Measurements from ENCODE around the gene LINC00237. TPM values are rescaled to one million over a fixed set of nuclear protein-coding genes. Genes with fewer than 3 reads are reported as not detected.
A peak's percentile ranks its signal among the peaks of the same experiment; 100 is the strongest.

Gene LINC00237
- total RNA-seq, 2 donors from 2014 or later, result not detected

- peaks cover 33 to 49% of the 10 kb centered on the region in 2 donors for H3K4me1 ChIP-seq (ENCODE audit: control insufficient read depth in 1 of 2, low read depth in 2 of 2)
- H3K9me3 ChIP-seq, result no peaks in the 10 kb centered on the region
- peaks cover 22% of the 10 kb centered on the region for H3K27me3 ChIP-seq (replicated peaks; ENCODE audit: insufficient read depth)
- H3K27ac ChIP-seq, result no peak overlapping the region
- H3K36me3 ChIP-seq, result no peaks in the 10 kb centered on the region
- peak overlapping the region; percentile 72 for H3K4me3 ChIP-seq
- TF ChIP-seq CTCF (IDR thresholded peaks at IDR 0.05), result no peak
- DNase-seq (ENCODE audit: low spot score) (no peak), ATAC-seq (ENCODE audit: insufficient number of reproducible peaks, low FRiP score, low read depth) (no peak)
These were observed 3.4 kb downstream of the LINC00237 start for GRCh38 chr20:21102603-21103311.

- Histone ChIP-seq H3K36me3 (no peaks in the 10 kb centered on the region), H3K4me1 (ENCODE audit: control insufficient read depth in 1 of 2, low read depth in 2 of 2) (peaks cover 33 to 49% of the 10 kb centered on the region in 2 donors), H3K27me3 (replicated peaks; ENCODE audit: insufficient read depth) (peaks cover 22% of the 10 kb centered on the region), H3K27ac (no peak overlapping the region), H3K9me3 (no peaks in the 10 kb centered on the region), H3K4me3 (peak overlapping the region; percentile 72)
- TF ChIP-seq CTCF (IDR thresholded peaks at IDR 0.05), result no peak
- DNase-seq (ENCODE audit: low spot score), result no peak
- no peak for ATAC-seq (ENCODE audit: insufficient number of reproducible peaks, low FRiP score, low read depth)
These were observed 4.1 kb downstream of the LINC00237 start for GRCh38 chr20:21101932-21102575.

DNA sequence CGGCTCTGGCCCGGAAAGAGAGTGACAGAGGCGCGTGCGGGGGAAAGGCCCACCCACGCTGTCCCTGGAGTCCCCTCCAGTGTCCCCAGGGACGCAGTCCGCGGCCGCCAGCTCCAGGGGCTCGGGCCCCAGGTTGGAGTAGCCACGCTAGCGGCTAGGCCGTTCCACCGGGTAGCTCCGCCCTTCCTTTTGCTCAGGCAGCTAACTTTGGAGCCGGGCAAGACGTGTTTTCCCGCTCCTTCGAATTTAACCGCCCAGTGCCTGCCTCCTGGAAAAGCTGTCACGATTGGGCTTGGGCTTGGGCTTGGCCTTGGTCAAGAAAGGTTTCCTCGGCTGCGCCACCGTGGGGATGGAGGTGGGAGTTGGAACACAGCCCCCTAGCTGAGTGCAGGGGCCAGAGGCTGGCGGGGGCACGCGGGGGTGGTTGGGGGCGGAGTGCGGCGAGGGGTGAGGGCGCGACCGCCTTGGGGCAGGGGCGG lies 4.7 kb downstream of the LINC00237 start:
- Histone ChIP-seq H3K27ac (no peak overlapping the region), H3K27me3 (replicated peaks; ENCODE audit: insufficient read depth) (peaks cover 22% of the 10 kb centered on the region), H3K9me3 (no peaks in the 10 kb centered on the region), H3K36me3 (no peaks in the 10 kb centered on the region), H3K4me3 (peak overlapping the region; percentile 72), H3K4me1 (ENCODE audit: control insufficient read depth in 1 of 2, low read depth in 2 of 2) (peaks cover 33 to 49% of the 10 kb centered on the region in 2 donors)
- no peak for DNase-seq (ENCODE audit: low spot score)
- no peak for TF ChIP-seq CTCF (IDR thresholded peaks at IDR 0.05)
- ATAC-seq (ENCODE audit: insufficient number of reproducible peaks, low FRiP score, low read depth), result no peak

GRCh38 chr20:21100578-21101452 lies 5.3 kb downstream of the LINC00237 start:
- no peaks in the 10 kb centered on the region for H3K36me3 ChIP-seq
- peaks cover 15% of the 10 kb centered on the region for H3K27me3 ChIP-seq (replicated peaks; ENCODE audit: insufficient read depth)
- peak overlapping the region; percentile 72 for H3K4me3 ChIP-seq
- H3K9me3 ChIP-seq, result no peaks in the 10 kb centered on the region
- TF ChIP-seq CTCF (IDR thresholded peaks at IDR 0.05), result no peak
- peak overlapping the region in 1 of 2 donors; percentile 34 for H3K27ac ChIP-seq
- DNase-seq (ENCODE audit: low spot score), result no peak
- peaks cover 33 to 44% of the 10 kb centered on the region in 2 donors for H3K4me1 ChIP-seq (ENCODE audit: control insufficient read depth in 1 of 2, low read depth in 2 of 2)
- no peak for ATAC-seq (ENCODE audit: insufficient number of reproducible peaks, low FRiP score, low read depth)
